ENCODE measurements around the gene FEM1C.

GRCh38 chr5:115544043-115544435 lies 536 bp downstream of the FEM1C start:
- TF ChIP-seq REST (IDR thresholded peaks at IDR 0.05; ENCODE audit: insufficient read depth in 1 of 2, low read depth in 2 of 2, low read length in 1 of 2), result no peak
- no peak for TF ChIP-seq POLR2AphosphoS5 (IDR thresholded peaks at IDR 0.05; ENCODE audit: low read depth, low read length)
- no peak for TF ChIP-seq CTCF (IDR thresholded peaks at IDR 0.05)
- TF ChIP-seq TCF7L2 (IDR thresholded peaks at IDR 0.05; ENCODE audit: low read depth, low read length), result no peak
- no peak for TF ChIP-seq SIN3A (IDR thresholded peaks at IDR 0.05; ENCODE audit: borderline replicate concordance, insufficient read depth, low read depth, low read length)

Data from Panc1 (cell line).